NCI-H446 treated with DMSO at 0.1 percent for 48 hours (cell line): ENCODE results near the gene LDLRAD3.

Experiments used
- DNase-seq: peaks from one replicate; lab custom pipeline; 2025; lab: John Stamatoyannopoulos, UW

LDLRAD3 gene

DNA sequence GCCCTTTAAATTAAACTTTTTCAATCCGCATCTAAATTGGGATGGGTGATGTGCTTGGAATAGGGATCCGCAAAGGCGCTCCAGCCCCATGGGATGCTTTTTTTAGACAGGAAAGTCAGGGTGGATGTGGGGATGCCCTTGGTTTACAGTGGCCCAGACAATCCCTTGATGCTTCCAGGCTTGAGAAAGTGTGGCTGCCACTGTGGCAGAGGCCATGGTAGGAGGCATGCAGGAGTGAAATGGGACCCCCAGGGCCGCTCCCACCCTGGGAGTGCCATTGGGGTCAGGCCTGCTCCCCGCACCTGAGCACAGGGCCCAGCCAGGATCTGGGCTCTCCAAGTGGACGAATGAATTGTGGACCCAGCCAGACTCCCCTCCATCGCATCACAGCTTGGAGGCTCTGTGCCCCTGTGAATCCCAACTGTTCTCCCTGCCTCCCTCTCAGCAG is 269.6 kb downstream of the LDLRAD3 start:
- DNase-seq, result no peak

DNA sequence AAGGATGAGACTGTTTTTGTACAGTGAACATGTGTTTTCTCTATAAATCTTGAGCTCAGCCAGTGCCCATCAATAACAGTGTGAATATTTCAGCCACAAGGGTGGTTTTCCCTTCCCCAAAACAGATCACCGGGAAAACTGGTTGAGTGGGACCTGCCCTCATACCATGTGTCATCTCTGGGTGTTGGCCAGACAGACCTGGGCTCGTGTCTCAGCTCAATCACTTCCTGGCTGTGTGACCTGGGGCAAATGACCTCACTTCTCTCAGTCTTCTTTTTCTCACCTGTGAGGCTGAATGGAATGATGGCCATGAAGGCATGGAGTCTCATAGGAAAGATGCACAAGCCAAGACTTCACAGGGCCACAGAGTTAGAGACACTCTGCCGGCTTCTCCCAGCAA is 270.6 kb downstream of the LDLRAD3 start:
- DNase-seq, result no peak

DNA sequence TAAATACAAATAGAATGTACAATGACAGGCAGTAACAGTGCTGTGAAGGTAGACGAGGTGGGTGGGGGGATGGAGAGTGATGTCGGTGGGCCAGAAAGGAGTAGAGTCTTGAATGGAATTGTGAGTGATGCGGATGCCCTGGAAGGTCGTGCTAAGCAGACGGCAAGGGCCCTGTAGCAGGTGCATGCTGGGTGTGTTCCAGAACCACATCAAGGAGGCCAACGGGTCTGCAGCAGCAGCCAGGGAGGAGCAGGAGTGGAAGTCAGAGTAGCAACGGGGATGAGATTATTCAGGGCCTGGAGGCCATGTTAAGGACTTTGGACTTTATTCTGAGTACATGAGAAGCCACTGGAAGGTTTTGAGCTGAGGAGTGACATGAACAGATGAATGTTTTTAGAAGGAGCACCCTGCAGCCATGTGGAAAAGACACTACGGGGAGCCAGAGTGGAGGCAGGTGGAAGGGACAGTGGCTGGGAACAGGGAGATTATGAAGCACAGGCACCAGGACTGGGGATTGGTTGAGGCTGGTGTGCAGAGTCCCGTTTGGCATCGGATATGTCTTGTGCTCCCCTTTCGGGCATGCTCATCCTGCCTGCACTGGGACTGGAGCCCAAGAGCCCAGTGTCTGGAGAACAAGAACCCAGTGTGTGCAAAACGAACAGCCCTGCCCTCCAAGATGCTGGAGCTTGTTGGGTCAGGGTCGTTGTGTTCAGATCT is 271.3 kb downstream of the LDLRAD3 start:
- no peak for DNase-seq

DNA sequence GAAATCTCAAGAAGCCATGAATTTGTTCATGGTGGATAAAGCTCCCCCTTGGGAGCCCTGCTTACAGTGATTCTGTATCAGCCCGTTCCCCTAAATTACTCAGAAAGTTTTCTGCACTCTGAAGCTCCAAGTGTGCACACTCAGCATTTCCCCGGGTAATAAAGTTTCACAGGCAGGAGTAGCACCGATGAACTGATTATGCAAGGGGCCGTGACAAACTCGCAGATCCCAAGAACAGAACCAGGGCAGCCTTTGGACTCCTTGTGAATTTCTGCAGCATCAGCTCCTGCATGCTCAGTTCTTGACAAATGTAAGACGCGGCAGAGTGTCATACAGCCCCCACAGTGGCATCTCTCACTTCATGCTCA is 271.8 kb downstream of the LDLRAD3 start:
- no peak for DNase-seq

DNA sequence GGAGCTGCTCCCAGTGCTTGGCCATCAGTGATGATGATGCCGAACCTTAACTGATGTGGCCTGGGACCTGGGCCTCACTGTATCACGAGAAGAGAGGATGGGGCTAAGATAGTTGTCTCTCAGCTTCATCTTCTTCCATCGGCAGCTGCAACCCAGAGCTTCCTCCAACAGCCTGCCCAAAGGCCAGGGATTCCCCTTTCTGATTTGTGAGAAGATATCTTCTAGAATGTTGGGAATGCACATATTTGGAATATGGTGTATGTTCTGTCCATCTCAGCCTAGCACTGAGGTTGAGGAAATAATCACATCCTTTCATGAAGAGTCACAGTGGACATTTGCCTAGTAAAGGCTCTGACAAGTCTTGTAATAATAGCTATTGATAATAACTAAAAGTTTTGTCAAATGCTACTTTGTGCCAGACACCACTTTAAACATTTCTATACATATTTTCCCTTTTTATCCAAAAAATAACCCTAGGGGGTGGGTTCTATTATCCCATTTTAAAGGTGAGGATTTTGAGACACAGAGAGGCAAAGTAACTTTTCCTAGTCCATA is 272.3 kb downstream of the LDLRAD3 start:
- DNase-seq, result no peak

DNA sequence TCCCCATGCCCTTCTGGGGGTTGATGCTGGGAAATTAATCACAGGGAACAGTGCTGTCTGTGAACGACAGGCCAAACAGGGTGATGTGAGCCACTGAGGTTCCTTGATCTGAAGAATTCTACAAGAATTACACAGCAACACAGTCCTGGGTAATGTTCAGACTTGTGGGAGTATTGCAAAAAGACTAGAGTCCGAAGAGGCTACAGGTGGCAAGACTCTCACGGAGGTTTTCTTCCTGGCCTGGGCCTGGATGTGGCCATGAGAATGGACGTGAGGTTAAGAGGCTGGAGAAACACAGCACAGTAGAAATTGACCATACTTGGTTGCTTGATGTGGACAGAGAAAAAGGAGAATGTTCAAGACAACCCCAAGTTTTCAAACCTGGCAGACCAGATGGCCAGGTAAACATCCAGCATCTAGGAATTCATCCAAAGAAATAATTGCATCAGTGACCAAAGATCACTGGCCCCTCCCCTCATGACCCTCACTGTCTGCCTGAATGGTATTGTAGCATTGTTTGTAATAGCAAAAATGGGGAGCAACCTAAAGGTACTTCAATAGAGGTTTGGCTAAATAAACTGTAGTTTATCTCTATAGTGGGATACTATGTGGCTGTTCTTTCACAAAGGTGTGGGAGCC is 274.5 kb downstream of the LDLRAD3 start:
- no peak for DNase-seq

DNA sequence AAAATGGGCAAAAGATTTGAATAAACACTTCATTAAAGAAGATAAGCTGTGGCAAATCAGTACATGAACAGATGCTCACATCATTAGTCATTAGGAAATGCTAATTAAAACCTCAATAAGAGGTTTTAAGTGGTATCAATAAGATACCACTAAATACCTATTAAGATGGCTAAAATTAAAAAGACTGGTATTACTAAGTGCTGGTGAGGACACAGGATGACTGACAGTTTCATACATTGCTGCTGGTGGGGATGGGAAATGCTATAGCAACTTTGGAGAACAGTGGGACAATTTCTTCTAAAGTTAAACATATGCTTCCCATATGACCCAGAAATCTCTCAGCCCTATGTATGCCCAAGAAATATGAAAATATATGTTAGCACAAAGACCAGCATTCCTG is 276.1 kb downstream of the LDLRAD3 start:
- no peak for DNase-seq

DNA sequence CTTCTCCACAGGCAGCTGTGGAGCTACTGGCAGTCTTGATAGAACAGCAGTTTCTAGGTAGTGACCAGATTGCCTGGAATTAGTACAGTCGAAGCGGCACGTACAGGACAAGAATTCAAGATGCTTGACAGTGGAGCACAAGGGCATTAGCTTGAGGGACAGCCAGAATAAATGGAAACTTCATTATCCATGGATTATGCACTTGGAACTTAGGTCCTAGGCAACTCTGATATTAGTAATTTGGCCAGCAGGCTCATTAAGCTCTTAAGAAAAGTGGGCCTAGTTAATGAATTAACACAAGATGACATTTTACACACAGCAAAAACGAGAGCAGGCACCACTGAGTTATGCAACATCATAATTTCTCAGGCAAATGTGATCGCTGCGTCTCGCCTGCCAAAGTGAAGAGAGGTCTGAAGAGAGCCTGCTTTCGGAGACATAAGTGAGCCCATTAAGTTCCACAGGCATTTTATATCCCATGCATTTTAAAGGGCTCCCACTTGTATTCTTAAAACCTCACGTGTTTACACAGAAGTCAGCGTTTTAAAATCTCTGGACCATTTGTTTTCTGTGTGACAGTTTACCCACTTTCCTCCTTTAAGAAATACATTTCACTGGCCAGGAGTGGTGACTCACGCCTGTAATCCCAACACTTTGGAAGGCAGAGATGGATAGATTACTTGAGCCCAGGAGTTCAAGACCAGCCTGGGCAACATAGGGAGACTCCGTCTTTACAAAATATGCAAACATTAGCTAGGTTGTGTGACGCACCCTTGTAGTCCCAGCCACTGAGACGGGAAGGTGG is 279.2 kb downstream of the LDLRAD3 start:
- peak; percentile 67 for DNase-seq

DNA sequence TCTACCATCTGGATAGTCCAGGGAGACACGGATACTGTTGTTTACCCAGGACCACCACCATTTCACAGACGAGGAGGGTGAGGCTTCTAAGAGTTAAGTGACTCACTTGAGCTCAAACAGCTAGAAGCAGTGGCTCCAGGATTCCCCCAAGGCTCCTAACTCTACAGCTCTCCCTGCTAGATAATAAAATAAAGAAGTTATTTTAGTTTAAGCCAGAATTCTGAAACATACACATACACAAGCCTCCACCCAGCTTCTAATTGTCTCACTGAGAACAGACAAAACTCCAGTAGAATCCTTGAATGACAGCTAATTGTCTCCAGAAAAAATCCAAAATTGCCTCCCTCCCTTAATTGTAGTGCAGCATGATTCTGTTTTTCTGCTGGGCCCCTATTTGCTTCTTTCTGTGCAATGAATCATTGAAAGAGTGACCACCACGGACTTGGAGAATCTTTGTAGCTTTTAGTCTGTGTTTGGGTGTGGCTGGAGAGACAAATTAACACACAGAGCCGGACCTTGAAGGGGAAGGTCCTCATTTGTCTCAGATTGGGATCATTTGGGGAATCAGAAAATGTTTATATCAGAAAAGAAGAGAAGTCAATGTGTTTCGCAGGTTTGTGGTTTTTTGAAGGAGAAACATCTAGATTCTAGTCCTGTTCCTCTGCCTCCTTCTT is 280.5 kb downstream of the LDLRAD3 start:
- no peak for DNase-seq

DNA sequence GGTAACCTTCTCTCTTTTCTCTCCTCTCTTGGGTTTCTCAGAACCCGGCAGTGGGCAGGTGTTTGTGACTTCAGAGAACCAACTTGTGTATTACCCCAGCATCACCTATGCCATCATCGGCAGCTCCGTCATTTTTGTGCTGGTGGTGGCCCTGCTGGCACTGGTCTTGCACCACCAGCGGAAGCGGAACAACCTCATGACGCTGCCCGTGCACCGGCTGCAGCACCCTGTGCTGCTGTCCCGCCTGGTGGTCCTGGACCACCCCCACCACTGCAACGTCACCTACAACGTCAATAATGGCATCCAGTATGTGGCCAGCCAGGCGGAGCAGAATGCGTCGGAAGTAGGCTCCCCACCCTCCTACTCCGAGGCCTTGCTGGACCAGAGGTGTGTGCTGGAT is 283.2 kb downstream of the LDLRAD3 start:
- no peak for DNase-seq

DNA sequence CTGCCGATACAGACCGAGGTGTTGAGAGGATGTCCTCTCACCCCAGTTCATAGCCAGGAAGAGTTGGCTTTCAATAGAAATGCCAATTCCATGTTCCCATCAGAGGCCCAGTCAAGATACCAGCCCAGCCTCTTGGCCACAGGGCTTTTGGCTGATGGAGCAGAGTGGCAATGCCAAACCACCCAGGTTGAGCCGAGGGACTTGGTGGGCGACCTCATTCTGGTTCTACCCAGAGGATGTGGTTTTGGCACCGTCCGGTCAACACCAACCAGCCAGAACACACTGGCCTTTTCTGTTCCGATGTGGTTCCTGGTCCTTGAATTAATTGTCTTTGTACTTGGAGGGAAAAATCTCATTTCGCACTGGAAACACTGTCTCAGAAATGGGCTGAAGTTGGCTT is 284.8 kb downstream of the LDLRAD3 start:
- no peak for DNase-seq

DNA sequence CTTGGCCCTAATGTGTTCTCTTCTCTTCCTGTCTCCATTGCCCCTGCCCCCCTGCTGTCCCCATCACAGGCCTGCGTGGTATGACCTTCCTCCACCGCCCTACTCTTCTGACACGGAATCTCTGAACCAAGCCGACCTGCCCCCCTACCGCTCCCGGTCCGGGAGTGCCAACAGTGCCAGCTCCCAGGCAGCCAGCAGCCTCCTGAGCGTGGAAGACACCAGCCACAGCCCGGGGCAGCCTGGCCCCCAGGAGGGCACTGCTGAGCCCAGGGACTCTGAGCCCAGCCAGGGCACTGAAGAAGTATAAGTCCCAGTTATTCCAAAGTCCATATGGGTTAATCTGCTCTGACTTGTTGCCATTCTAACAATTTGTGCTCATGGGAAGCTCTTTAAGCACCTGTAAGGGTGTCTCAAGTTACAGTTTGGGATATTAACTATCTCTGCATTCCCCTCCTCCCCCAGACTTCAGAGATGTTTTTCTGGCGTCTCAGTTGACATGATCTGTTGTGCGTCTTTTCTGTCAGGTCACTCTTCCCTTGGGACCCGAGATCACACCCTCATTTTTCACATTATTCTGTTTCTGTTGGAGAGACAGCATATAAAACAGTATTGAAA is 285.3 kb downstream of the LDLRAD3 start:
- no peak for DNase-seq

DNA sequence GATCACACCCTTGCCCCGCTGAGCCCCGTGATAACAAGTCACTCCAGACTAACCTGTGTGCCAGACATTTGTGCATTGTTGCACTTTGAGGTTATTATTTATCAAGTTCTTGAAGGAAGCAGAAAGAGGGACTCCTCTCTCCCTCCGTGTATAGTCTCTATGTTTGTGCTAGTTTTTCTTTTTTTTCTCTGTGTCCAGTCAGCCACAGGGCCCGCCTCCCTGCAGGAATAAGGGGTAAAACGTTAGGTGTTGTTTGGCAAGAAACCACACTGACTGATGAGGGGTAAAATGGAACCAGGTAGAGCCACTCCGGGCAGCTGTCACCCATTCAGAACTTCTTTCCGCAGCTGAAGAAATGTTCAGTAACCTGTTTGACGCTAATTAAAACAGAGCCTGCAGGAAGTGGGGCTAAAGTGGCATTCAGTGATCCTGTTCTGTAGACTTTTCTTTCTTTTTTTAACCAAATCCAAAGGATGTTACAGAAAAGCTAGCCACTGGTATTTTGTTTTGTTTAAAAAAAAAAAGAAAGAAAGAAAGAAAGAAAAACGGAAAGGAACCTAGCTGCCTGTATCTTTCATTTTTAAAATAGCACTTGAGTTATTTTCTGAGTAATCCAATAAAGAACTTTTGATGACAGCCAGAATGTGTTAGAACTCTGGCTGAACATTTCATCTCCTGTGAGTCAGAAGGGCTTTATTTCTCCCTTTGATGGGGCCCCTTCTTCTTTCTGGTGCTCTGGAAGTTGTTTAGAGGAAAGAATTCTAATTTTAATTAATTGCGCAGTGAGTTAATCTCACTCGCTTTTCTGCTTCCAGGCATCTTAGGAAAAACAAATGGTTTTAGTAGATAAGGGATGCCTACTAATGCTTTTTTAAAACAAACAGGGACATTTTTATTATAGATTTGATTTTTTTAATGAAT is 287.2 kb downstream of the LDLRAD3 start:
- DNase-seq, result no peak

DNA sequence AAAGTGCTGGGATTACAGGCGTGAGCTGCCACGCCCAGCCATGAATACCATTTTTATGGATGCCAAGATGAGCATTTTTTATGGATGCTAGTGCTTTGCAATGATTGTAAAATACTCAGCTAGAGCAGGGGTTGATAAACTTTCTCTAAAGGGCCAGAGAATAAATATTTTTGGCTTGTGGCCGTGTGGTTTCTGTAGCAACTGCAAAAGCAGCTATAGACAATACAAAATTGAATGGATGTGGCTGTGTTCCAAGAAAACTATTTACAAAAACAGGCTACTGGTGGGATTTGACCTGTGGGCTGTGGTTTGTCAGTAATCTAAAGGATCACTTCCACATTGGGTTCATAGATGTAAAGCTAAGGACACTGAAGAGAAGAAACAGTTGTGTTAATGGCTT is 289.3 kb downstream of the LDLRAD3 start:
- no peak for DNase-seq

DNA sequence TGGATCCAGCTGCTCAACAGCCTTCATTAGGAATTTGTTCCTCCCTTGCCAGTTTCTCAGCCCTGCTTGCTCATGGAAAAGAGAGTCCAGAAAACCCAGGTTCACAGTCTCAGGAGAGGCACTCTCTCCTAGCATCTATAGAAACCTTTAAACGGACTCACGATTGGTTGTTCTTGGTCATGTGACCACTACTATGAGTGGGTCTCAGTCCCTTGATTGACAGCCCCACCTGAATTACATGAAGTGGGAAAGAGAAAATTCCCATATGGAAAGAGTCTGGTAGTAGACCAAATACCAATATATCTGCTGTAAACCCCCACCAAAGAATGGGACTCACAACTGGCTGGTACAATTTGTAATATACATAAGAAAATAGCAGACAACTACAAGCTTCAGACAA is 291.0 kb downstream of the LDLRAD3 start:
- no peak for DNase-seq

DNA sequence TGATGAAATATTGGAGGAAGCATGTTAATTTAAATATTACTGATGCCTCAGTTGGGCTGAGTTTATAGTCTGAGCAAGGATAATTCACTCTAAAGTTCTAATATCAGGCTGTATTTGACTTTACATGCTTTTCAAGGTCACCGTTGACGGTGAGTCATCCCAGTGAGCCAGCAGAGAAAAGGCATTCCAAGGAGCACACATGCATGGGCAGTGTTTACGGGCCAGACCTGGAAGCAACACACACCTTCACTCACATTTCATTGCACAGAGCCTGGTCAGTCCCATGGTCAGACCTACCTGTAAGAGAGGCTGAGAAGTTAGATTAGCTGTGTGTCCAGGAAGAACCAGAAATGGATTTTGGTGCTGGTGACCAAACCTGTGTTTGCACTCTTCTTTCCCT is 291.9 kb downstream of the LDLRAD3 start:
- no peak for DNase-seq

DNA sequence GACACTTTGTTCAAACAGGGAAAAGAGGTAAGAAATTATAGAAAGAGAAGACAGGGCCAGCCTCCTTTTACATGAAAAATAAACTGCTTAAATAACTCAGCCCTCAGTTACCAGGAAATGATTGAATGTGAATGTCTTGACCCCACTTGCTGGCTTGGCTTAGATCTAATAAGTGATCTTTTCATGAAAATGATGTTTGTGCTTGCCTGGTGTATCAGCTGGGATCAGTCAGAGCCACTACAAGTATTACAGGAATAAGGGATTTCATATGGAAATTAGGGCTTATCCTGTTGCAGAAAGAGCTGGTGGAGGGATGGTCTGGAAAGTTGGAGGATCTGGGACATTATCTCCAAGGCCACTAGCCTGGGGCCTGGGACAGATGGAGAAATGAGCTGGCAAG is 293.5 kb downstream of the LDLRAD3 start:
- no peak for DNase-seq

DNA sequence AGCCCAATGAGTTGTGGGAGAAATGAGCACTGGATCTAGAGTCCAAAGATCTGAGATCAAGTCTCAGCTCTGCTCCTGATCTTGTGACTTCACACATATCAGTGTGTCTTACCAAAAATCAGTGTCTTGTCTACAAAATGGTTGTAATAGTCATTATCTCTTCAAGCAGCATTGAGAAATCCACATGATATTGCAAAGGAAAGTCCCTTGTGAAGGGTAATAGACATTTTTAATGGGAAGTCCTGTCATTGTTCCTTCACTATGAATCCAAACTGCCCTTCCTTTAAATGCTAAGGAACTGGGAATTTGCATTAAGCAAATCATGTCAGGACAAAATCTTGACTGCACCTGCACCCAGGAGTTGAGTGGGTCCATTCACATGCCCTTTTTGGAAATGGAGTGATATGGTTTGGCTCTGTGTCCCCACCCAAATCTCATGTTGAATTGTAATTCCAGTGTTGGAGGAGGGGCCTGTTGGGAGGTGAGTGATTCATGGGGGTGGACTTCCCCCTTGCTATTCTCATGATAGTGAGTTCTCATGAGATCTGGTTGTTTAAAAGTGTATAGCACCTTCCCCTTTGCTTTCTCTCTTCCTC is 294.3 kb downstream of the LDLRAD3 start:
- DNase-seq, result no peak

DNA sequence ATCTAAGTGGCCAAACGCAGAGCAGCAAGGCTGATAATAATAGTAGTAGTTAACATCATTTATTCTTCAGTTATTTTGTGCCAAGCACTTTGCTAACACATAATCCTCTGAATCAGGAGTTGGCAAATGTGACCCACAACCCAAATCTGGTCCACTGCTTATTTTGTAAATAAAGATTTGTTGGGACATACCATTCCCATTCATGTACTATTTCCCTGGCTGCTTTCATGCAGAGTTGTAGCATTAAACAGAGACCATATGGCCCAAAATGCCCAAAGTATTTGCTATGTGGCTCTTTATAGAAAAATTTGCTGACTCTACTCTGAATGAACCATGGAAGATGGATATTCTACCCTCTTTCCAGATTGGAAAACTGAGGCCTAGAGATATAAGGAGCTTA is 295.0 kb downstream of the LDLRAD3 start:
- peak; percentile 24 for DNase-seq

DNA sequence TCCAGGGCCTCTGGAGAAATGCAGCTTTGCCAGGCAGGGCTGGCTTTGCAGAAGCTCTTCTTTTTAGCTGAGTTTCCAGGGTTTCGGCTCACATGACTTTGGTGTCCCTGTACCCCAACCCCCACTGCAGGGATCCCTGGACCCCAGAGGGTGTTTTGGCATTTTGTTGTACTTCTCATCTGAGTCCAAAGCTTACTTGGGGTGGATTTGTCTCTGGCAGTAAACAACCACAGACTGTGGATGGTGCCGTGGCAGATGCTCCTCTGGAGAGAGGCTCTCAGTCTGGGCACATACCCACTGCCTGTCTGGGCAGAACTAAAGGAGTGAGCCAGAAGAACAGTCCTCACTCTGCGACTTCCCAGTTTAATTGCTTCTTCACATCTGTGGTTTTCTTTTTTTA is 295.8 kb downstream of the LDLRAD3 start:
- DNase-seq, result peak; percentile 80
